ENCODE results near the gene SLC12A7. TPM values are rescaled to one million over a fixed set of nuclear protein-coding genes. Genes with fewer than 3 reads are reported as not detected.

The SLC12A7 gene
- total RNA-seq, 6 experiments from 2014 or later, result 0.07 to 0.09 (median 0.09) TPM; not detected in 3

DNA sequence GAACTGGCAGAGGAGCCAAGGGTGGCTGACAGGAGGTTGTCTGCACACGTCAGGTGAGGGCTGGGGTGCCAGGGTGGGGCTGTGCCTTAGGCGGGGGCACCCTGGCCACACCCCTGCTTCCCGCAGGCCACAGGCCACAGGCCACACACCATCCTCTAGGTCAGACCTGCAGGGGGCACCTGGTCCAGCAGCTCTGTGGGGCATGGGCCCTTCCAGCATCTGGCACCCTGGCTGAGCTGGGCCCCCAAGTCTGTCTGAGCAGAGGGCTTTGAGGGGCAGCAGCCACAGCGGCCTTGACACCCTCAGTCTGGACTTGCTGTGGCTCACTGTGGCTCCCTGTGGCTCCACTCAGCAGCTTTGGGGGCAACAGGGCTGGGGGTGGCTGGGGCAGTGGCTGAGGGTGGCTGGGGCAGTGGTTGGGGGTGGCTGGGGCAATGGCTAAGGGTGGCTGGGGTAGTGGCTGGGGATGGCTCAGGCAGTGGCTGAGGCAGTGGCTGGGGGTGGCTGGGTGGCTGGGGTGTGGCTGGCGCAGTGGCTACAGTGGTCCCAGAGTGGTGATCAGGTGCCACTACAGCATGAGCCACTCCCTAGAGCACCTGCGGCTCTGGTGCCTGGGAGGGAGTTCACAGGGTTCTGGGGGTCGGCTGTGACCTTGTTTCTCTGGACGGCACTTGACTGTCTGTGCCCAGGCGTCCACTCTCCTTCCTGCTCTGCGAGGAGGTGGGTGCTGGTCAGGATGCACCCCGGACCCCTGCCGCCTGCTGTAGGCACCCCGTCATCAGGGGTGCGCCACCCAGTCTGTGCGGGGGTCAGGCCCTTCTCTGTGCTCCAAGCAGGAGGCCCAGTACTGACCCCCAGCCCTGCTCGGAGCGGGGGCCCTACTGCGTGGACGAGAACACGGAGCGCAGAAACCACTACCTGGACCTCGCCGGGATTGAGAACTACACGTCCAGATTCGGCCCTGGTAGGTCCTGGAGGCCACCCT is 76.2 kb downstream of the SLC12A7 start:
- Mint-ChIP-seq H3K36me3 (ENCODE audit: low read depth) (peaks cover 13% of the 10 kb centered on the region; the same call in 1 of the 2 replicates), H3K27me3 (ENCODE audit: insufficient read depth) (peaks cover 8% of the 10 kb centered on the region), H3K27ac (no peak overlapping the region), H3K9me3 (peaks cover 24% of the 10 kb centered on the region), H3K4me3 (no peak overlapping the region), H3K4me1 (ENCODE audit: low read depth) (no peaks in the 10 kb centered on the region)
- DNase-seq, result no peak
- TF ChIP-seq, protein P1, sequence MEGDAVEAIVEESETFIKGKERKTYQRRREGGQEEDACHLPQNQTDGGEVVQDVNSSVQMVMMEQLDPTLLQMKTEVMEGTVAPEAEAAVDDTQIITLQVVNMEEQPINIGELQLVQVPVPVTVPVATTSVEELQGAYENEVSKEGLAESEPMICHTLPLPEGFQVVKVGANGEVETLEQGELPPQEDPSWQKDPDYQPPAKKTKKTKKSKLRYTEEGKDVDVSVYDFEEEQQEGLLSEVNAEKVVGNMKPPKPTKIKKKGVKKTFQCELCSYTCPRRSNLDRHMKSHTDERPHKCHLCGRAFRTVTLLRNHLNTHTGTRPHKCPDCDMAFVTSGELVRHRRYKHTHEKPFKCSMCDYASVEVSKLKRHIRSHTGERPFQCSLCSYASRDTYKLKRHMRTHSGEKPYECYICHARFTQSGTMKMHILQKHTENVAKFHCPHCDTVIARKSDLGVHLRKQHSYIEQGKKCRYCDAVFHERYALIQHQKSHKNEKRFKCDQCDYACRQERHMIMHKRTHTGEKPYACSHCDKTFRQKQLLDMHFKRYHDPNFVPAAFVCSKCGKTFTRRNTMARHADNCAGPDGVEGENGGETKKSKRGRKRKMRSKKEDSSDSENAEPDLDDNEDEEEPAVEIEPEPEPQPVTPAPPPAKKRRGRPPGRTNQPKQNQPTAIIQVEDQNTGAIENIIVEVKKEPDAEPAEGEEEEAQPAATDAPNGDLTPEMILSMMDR (IDR thresholded peaks at IDR 0.05), result no peak

DNA sequence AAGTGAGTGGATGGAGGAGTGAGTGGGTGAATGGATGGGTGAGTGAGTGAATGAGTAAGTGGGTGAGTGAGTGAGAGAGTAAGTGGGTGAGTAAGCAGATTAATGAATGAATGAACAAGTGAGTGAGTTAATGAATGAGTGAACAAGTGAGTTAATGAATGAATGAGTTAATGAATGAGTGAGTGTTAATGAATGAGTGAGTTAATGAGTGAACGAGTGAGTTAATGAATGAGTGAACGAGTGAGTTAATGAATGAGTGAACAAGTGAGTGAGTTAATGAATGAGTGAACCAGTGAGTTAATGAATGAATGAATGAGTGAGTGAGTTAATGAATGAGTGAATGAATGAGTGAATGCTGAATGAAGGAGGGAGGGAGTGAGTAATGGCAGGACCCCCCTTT is 76.9 kb downstream of the SLC12A7 start:
- Mint-ChIP-seq H3K4me3 (no peak overlapping the region), H3K4me1 (ENCODE audit: low read depth) (no peaks in the 10 kb centered on the region), H3K9me3 (peaks cover 18% of the 10 kb centered on the region), H3K36me3 (ENCODE audit: low read depth) (peaks cover 9% of the 10 kb centered on the region; the same call in 1 of the 2 replicates), H3K27me3 (ENCODE audit: insufficient read depth) (peaks cover 11% of the 10 kb centered on the region), H3K27ac (no peak overlapping the region)
- TF ChIP-seq, protein P1 (IDR thresholded peaks at IDR 0.05), result no peak
- DNase-seq, result no peak

DNA sequence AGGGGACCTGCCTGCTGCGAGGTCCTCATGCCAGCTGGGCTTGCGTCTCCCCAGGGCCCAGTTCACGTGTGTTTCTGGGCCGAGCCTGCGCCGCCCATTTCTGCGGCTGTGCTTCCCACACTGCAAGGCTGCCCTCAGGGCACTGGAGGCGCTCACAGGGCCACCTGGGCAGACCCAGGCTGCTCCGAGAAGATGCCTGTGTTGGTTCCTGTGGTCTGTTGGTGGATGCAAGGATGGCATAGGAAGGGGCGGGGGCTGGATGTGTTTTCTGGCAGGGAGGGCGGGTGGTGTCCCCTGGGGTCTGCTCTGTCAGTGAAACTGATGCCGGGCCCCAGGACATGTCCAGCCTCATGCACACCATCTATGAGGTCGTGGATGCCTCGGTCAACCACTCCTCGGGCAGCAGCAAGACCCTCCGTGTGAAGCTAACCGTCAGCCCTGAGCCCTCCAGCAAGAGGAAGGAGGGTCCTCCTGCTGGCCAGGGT is 77.4 kb downstream of the SLC12A7 start:
- H3K4me1 Mint-ChIP-seq (ENCODE audit: low read depth), result no peaks in the 10 kb centered on the region
- H3K4me3 Mint-ChIP-seq, result no peak overlapping the region
- H3K36me3 Mint-ChIP-seq (ENCODE audit: low read depth), result peaks cover 6% of the 10 kb centered on the region; the same call in 1 of the 2 replicates
- TF ChIP-seq, protein P1 (IDR thresholded peaks at IDR 0.05), result no peak
- H3K27ac Mint-ChIP-seq, result no peak overlapping the region
- DNase-seq, result no peak
- peaks cover 11% of the 10 kb centered on the region for H3K27me3 Mint-ChIP-seq (ENCODE audit: insufficient read depth)
- peaks cover 15% of the 10 kb centered on the region for H3K9me3 Mint-ChIP-seq

DNA sequence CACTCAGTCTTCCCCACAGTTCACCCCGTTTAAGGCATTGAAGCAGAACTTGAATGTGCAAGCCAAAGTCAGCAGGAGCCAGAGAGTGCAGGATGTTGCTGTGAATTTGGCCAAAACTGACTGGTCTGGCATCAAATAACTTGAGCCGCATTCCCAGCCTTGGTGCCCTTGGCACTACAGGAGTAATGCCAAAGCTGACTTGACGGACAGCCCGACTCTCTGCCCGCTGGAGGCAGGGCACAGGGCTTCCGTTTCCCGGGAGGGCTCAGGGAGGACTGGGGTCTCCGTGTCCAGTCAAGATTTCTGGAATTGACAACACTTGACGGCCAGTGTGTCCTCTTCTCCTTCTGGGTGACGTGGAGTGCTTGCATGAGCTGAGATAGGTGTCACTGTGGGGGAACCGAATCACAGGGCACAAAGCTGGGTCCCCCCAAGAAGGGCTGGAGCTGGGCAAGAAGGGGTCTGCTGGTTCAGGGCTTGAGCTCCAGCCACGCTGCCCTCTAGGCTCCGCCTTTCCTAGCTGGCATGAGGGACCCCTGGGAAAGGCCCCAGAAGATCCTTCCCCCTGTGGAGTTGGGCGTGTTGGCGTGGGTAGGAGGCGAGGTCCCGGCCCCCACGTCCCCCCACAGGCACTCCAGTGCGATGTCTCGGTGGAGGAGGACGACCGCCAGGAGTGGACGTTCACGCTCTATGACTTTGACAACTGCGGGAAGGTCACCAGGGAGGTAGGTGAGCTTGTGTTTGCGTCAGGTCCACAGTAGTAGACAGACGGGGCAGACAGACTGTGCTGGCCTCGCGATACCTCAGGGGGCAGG is 78.0 kb downstream of the SLC12A7 start:
- Mint-ChIP-seq H3K36me3 (ENCODE audit: low read depth) (peaks cover 6% of the 10 kb centered on the region; the same call in 1 of the 2 replicates), H3K27me3 (ENCODE audit: insufficient read depth) (peaks cover 11% of the 10 kb centered on the region), H3K9me3 (peaks cover 15% of the 10 kb centered on the region), H3K4me3 (no peak overlapping the region), H3K27ac (no peak overlapping the region), H3K4me1 (ENCODE audit: low read depth) (no peaks in the 10 kb centered on the region)
- TF ChIP-seq, protein P1 (IDR thresholded peaks at IDR 0.05), result no peak
- no peak for DNase-seq

DNA sequence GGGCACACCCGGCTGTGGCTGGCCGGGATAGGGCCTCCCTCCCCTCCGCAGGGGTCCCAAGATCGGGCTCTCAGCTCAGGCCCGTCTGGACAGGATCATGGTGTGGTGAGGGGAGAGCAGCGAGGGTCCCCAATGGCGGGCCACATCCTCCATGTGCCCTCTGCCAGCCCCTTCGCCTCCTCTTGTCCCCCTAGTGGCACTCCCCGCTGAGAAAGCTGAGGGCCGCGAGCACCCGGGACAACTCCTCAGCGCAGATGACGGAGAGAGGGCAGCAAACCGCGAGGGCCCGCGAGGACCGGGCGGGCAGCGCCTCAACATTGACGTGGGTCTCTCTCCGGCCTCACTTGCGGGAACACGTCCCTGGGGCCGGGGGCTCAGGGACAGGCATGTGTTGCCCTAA is 78.7 kb downstream of the SLC12A7 start:
- peaks cover 9% of the 10 kb centered on the region for H3K27me3 Mint-ChIP-seq (ENCODE audit: insufficient read depth)
- no peaks in the 10 kb centered on the region for H3K4me1 Mint-ChIP-seq (ENCODE audit: low read depth)
- TF ChIP-seq, protein P1 (IDR thresholded peaks at IDR 0.05), result no peak
- peaks cover 6% of the 10 kb centered on the region; the same call in 1 of the 2 replicates for H3K36me3 Mint-ChIP-seq (ENCODE audit: low read depth)
- H3K4me3 Mint-ChIP-seq, result no peak overlapping the region
- H3K27ac Mint-ChIP-seq, result no peak overlapping the region
- no peak for DNase-seq
- peaks cover 15% of the 10 kb centered on the region for H3K9me3 Mint-ChIP-seq

All from HFFc6 (cell line).